WI38 (cell line): ENCODE results near the gene SCP2.

Experiments
- H3K4me3 ChIP-seq: 2 replicates; pipeline ENCODE4 v1.5.1; 2011; ENCODE audit warnings: low read depth, mild to moderate bottlenecking, control low read depth, low read length
- TF ChIP-seq, protein P1 (sequence below): IDR thresholded peaks from 2 replicates; pipeline ENCODE4 v1.5.1; 2012; ENCODE audit warnings: low read depth, mild to moderate bottlenecking, control low read depth, low read length

SCP2 gene

DNA sequence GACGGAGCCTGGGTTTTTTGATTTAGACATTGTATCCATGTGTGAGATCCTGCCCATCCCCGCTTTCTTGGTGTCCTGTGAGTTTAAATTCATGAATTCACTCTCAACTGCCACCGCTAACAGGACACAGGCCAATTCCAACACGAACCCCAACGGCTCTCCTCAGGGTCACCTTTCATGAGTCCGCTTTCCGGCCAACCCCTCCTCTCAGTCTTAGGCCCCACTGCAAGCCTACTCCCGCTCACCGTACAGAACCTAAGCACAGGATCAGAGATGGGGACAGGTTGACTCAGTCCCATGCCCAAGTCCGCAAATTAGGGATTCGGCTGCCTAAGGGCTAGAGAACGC is 238 bp upstream of the SCP2 start:
- peak overlapping the region; percentile 77 for H3K4me3 ChIP-seq
- TF ChIP-seq, protein P1, sequence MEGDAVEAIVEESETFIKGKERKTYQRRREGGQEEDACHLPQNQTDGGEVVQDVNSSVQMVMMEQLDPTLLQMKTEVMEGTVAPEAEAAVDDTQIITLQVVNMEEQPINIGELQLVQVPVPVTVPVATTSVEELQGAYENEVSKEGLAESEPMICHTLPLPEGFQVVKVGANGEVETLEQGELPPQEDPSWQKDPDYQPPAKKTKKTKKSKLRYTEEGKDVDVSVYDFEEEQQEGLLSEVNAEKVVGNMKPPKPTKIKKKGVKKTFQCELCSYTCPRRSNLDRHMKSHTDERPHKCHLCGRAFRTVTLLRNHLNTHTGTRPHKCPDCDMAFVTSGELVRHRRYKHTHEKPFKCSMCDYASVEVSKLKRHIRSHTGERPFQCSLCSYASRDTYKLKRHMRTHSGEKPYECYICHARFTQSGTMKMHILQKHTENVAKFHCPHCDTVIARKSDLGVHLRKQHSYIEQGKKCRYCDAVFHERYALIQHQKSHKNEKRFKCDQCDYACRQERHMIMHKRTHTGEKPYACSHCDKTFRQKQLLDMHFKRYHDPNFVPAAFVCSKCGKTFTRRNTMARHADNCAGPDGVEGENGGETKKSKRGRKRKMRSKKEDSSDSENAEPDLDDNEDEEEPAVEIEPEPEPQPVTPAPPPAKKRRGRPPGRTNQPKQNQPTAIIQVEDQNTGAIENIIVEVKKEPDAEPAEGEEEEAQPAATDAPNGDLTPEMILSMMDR, result no peak

DNA sequence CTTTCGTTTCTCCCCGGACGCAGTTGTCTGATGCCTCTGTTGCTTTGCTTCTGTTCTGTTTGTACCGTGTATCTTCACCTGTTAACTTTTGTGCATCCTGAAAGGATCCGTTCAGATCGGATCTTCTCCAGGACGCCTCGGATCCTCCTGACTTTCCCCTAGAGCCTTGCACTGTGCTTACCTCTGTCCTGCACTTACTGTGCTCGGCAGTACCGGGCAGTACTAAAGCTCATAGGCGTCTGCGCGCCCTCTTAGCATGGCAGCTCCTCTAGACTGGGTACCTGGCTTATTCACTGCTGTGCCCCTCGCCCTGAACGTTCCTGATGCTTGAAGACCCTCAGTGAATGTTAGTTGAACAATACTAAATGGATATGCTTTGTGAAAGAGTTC is 934 bp downstream of the SCP2 start:
- TF ChIP-seq, protein P1, result no peak
- H3K4me3 ChIP-seq, result peak overlapping the region; percentile 77

DNA sequence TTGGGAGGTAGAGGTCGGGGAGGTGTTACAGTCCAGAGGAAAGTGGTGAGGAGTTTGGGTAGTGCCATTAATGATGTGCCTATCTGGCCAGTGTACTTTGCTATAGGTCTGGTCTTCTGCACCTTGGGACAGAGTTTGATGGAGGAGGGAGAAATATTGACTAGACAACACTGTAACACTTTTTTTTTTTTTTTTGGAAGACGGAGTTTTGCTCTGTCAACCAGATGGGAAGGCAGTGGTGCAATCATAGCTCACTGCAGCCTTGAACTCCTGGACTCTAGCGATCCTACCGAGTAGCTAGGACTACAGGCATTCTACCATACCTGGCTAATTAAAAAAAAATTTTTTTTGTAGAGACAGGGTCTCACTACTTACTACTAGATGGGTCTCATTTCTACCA is 1.9 kb downstream of the SCP2 start:
- H3K4me3 ChIP-seq, result no peak overlapping the region
- TF ChIP-seq, protein P1, result no peak

DNA sequence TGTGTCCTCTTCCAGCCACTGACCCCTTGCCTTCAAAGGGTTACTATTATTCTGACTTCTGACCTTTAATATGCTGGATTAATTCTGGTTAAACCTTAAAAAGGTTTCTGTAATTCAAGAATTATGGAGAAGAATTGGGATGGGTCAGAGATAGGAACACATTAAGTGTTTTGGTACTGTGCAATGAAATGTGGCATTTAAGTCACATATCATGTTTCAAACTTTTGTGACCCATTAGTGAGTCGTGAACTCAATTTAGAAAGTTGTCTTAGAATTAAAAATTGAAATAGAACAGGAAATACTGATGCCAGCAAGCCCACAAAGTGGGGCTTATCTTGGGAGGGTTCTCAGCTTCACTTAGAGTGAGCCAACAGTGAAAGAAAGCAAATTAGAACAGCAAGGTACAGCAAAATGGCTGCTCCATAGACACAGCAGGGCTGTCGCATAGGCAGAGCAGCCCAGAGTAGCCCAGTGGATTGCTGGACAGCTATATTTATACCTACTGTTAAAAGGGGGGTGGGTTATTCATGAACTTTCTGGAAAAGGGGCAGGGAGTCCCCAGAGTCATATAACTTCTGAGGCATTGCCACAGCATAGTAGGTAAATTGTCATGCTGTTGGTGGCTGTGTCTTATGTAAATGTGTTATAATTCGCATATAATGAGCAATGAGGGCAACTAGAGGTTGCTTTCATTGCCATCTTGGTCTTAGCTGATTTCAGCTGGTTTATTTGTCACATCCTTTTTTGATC is 10.5 kb downstream of the SCP2 start:
- no peak overlapping the region for H3K4me3 ChIP-seq
- TF ChIP-seq, protein P1, result no peak

DNA sequence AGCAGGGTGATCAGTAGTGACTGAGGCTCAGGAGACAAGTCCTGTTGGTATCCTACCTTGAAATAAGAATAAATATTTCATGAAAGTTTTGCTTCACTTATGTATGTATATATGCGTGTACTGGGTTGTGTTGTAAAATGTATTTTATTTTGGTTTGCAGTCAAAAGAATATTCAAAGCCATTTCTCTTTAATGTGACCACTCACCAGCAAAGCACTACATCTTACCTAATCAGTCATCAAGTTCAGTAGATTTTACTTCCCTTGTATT is 11.0 kb downstream of the SCP2 start:
- no peak overlapping the region for H3K4me3 ChIP-seq
- TF ChIP-seq, protein P1, result no peak

DNA sequence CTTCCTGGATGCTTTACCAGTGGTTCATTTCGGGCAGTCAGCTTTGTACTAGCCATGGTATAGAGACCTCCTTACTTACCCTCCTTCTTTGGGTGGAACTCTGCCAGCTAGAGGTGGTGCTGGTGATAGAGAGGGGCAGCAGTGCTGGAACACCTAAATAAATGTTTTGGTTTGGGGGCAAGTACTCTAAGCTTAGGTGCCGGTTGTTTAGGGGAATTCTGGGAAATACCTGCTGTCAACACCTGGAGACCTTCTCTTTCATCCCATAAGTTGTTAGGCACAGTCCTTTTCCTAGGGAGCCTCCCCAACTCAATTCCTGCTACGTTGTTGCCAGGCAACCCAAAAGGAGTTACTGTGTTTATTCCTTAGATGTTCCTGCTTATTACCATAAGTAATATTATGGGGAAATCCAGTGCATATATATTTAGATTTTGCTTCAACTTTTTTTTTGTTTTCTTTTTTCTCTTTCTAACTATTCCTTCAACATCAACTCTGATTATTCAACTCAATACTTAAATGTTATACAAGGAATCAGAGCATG is 16.9 kb downstream of the SCP2 start:
- H3K4me3 ChIP-seq, result no peak overlapping the region

DNA sequence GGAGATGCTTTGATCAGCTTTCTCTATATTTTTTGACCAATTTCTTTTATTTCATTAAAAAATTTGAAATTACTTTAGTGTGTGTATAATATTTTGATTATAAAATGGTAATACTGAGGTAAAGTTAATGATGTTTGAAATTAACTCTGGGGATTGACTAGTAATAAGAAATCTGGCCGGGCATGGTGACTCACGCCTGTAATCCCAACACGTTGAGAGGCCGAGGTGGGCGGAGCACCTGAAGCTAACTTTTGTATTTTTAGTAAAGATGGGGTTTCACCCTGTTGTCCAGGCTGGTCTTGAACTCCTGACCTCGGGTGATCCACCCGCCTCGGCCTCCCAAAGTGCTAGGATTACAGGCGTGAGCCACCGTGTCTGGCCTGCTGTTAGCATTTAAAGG is 17.5 kb downstream of the SCP2 start:
- no peak overlapping the region for H3K4me3 ChIP-seq
- TF ChIP-seq, protein P1, result no peak

More for the DNA sequence above, 16.9 kb downstream of the SCP2 start:
- TF ChIP-seq, protein P1, result no peak
